PC-3 (cell line): Measurements from ENCODE around the gene CCDC192. TPM values are rescaled to one million over a fixed set of nuclear protein-coding genes. Genes with fewer than 3 reads are reported as not detected.

Experiments
- ATAC-seq: fragments of 200-7000 bp; cut with Tn5 transposase; 2 replicates; pipeline ENCODE4 v1.9.1; 2020; ENCODE audit warnings: mild to moderate bottlenecking, moderate library complexity
- BruUV-seq: library from RNA; stranded (reverse); fragments of 400-500 nt; replicated peaks from 2 replicates; lab custom pipeline; 2021; lab: Mats Ljungman, UMichigan
- CTCF ChIA-PET: fragments of 300-600 bp; sonication (Branson Sonifier 250); formaldehyde crosslinking; loops from one replicate; lab custom pipeline; 2022; ENCODE audit warnings: antibody characterized with exemption; lab: Charles Lee
- POLR2A ChIA-PET: fragments of 300-600 bp; sonication (Branson Sonifier 250); formaldehyde crosslinking; loops from one replicate; lab custom pipeline; 2022; ENCODE audit warnings: antibody characterized with exemption; ENCODE audit not compliant: unreplicated experiment; lab: Charles Lee
- DNase-seq: peaks from one replicate; pipeline ENCODE4 v3.0.0-alpha.2; 2015
- H2AFZ ChIP-seq: fragments of 300-600 bp; sonication (generic); 2 replicates; pipeline ENCODE4 v1.6.0; 2016; ENCODE audit warnings: antibody characterized with exemption, low read length
- H3F3A ChIP-seq: fragments of 300-600 bp; sonication (generic); one replicate; pipeline ENCODE4 v1.6.0; 2017; ENCODE audit warnings: antibody characterized with exemption, low read length, control low read depth, mild to moderate bottlenecking; ENCODE audit not compliant: unreplicated experiment
- H3K27ac ChIP-seq: fragments of 300-600 bp; sonication (generic); 2 replicates; pipeline ENCODE4 v1.5.1; 2016; ENCODE audit warnings: mild to moderate bottlenecking, low read length
- H3K27me3 ChIP-seq: fragments of 300-600 bp; sonication (generic); 2 replicates; pipeline ENCODE4 v1.6.1; 2016; ENCODE audit warnings: low read length, mixed read lengths
- H3K36me3 ChIP-seq: fragments of 300-600 bp; sonication (generic); 2 replicates; pipeline ENCODE4 v1.6.1; 2016; ENCODE audit warnings: low read depth, mixed run types, low read length, mixed read lengths
- H3K4me1 ChIP-seq: fragments of 300-600 bp; sonication (generic); 2 replicates; pipeline ENCODE4 v1.5.1; 2016; ENCODE audit warnings: low read length; ENCODE audit not compliant: insufficient read depth
- H3K4me2 ChIP-seq: fragments of 300-600 bp; sonication (generic); 2 replicates; pipeline ENCODE4 v1.6.0; 2016; ENCODE audit warnings: low read length
- H3K4me3 ChIP-seq: fragments of 300-600 bp; sonication (generic); 2 replicates; pipeline ENCODE4 v1.5.1; 2016; ENCODE audit warnings: mild to moderate bottlenecking, low read length, mixed read lengths
- H3K79me2 ChIP-seq: fragments of 300-600 bp; sonication (generic); 2 replicates; pipeline ENCODE4 v1.6.1; 2017; ENCODE audit warnings: low read length, mixed read lengths
- H3K9ac ChIP-seq: fragments of 300-600 bp; sonication (generic); 2 replicates; pipeline ENCODE4 v1.6.0; 2016; ENCODE audit warnings: mild to moderate bottlenecking, low read length
- H3K9me2 ChIP-seq: fragments of 300-600 bp; sonication (generic); replicated peaks from 2 replicates; pipeline ENCODE4 v1.6.1; 2016; ENCODE audit warnings: mixed run types, low read length, mixed read lengths
- H3K9me3 ChIP-seq: fragments of 300-600 bp; sonication (generic); 2 replicates; pipeline ENCODE4 v1.6.1; 2016; ENCODE audit warnings: low read length, mixed read lengths
- H4K20me1 ChIP-seq: fragments of 300-600 bp; sonication (generic); 2 replicates; pipeline ENCODE4 v1.6.1; 2016; ENCODE audit warnings: low read length, mixed read lengths
- EZH2 ChIP-seq: fragments of 300-600 bp; sonication (generic); IDR thresholded peaks from one replicate; pipeline ENCODE4 v1.6.1; 2017; ENCODE audit warnings: antibody characterized with exemption, mild to moderate bottlenecking, low read length; ENCODE audit not compliant: unreplicated experiment
- EZH2phosphoT487 ChIP-seq: fragments of 300-600 bp; sonication (generic); IDR thresholded peaks from 2 replicates; pipeline ENCODE4 v1.6.1; 2018; ENCODE audit warnings: mild to moderate bottlenecking, antibody characterized with exemption, low read length, borderline replicate concordance
- intact Hi-C: fragments of 100-400 bp; cut with micrococcal nuclease; formaldehyde crosslinking; loops from 2 replicates; pipeline ENCODE4 v1.9.0; 2023
- total RNA-seq: library from RNA; depleted of rRNA; stranded (reverse); fragments of >200 nt; gene quantifications from 2 replicates; pipeline ENCODE4 v1.2.3, GENCODE V29; 2014
- TF ChIP-seq, protein P1 (sequence below): fragments of 300-600 bp; sonication (generic); conservative IDR thresholded peaks from 2 replicates; pipeline ENCODE4 v1.5.1; 2017; ENCODE audit warnings: antibody characterized with exemption, low read depth, mild to moderate bottlenecking, low read length

Gene CCDC192
- total RNA-seq, 1 experiment from 2014 or later = not detected

DNA sequence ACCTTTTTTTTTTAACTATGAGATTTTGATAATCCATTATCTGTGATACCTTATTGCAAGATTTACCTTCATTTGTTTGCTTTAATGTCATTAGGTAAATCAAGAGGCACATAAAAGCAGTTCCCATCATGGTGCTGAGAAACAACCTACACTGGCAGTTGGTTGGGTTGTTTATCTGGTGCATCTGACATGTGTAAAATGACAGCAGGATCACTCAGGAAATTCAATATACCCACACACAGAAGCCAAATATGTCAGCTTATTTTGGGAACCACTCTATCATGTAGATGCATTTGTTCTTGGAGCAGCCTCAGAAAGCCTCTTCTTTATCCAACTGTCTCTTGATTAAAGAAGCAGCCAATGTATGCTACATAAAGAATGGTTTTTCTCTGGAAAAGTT lies 7.8 kb upstream of the CCDC192 start:
- Histone ChIP-seq H3K27me3 (peaks cover 72% of the 10 kb centered on the region), H2AFZ (no peak overlapping the region), H3K9me2 (no peaks in the 10 kb centered on the region), H3K36me3 (no peaks in the 10 kb centered on the region), H3K9ac (no peak overlapping the region), H4K20me1 (no peaks in the 10 kb centered on the region), H3K79me2 (no peaks in the 10 kb centered on the region), H3F3A (no peaks in the 10 kb centered on the region), H3K4me2 (no peak overlapping the region), H3K9me3 (no peaks in the 10 kb centered on the region), H3K27ac (no peak overlapping the region), H3K4me1 (peaks cover 7% of the 10 kb centered on the region), H3K4me3 (no peak overlapping the region)
- TF ChIP-seq, protein P1, sequence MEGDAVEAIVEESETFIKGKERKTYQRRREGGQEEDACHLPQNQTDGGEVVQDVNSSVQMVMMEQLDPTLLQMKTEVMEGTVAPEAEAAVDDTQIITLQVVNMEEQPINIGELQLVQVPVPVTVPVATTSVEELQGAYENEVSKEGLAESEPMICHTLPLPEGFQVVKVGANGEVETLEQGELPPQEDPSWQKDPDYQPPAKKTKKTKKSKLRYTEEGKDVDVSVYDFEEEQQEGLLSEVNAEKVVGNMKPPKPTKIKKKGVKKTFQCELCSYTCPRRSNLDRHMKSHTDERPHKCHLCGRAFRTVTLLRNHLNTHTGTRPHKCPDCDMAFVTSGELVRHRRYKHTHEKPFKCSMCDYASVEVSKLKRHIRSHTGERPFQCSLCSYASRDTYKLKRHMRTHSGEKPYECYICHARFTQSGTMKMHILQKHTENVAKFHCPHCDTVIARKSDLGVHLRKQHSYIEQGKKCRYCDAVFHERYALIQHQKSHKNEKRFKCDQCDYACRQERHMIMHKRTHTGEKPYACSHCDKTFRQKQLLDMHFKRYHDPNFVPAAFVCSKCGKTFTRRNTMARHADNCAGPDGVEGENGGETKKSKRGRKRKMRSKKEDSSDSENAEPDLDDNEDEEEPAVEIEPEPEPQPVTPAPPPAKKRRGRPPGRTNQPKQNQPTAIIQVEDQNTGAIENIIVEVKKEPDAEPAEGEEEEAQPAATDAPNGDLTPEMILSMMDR = no peak
- TF ChIP-seq EZH2phosphoT487 (no peak), EZH2 (no peak)
- ATAC-seq = no peak
- ChIA-PET POLR2A (no interaction called here), CTCF (no interaction called here)
- intact Hi-C loops = no loop called here
- BruUV-seq = no TSS peak
- DNase-seq = no peak

DNA sequence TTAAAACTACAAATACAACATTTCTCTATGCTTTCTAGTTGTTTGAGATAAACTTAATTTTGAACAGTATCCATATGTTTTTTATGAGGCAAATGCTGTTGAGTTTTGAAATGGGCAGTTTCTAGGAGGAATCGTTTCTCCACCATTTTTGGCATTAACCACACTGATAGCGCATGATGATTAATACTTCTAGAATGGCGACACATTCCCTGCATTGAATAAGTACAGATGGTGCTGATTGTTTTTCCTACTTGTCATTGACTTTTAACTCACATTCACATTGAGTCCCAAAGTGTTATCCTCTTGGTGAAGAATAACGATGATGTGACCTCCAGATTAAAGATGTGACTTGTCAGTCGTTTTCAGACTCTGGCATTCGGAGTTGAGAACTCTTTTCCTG lies 6.5 kb upstream of the CCDC192 start:
- CTCF ChIA-PET = no interaction called here
- POLR2A ChIA-PET = no interaction called here
- Histone ChIP-seq H3K4me1 (peaks cover 7% of the 10 kb centered on the region), H3K4me3 (no peak overlapping the region), H3K27me3 (peaks cover 82% of the 10 kb centered on the region), H3K9me2 (no peaks in the 10 kb centered on the region), H3K79me2 (no peaks in the 10 kb centered on the region), H3K27ac (no peak overlapping the region), H3K9ac (no peak overlapping the region), H4K20me1 (no peaks in the 10 kb centered on the region), H3K9me3 (no peaks in the 10 kb centered on the region), H3K36me3 (no peaks in the 10 kb centered on the region), H3F3A (no peaks in the 10 kb centered on the region), H2AFZ (no peak overlapping the region), H3K4me2 (no peak overlapping the region)
- no peak for ATAC-seq
- TF ChIP-seq, protein P1 = no peak
- TF ChIP-seq EZH2 (no peak), EZH2phosphoT487 (no peak)
- intact Hi-C loops = no loop called here
- BruUV-seq = no TSS peak
- DNase-seq = peak; percentile 5

DNA sequence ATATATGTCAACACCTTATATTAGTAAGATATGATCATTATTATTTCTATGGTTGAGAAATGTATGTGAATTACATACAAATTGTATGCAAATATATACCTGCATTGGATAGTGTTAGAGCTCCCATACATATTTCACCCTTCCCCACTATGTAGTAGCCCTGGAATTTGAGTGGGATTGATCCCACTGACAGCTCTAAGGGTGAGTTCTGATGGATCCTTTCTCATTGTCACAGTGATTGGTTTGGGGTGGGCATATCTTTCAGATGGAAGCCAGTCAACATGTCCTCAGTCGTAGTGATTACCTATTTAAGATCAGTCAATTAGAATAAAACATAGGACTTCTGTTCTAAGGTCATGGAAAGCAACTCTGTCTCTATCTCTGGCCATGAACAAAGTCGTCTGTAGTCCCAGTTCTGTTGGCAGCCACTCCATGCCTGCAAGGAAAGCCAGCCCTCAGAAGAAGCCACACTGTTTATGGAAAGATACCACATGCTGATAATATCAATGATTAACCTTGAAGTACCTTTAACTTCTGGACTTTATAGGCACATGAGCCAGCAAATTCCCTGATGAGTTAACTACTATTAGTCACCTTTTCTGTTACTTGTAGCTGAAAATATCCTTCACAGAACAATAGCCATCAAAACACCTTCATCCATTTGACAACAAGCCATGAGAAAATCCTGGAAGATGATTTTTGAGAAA lies 5.1 kb upstream of the CCDC192 start:
- peaks cover 7% of the 10 kb centered on the region for H3K4me1 ChIP-seq
- H3K4me3 ChIP-seq = no peak overlapping the region

More for the DNA sequence above, 5.1 kb upstream of the CCDC192 start:
- no peaks in the 10 kb centered on the region for H3K9me2 ChIP-seq
- H3K79me2 ChIP-seq = no peaks in the 10 kb centered on the region
- H4K20me1 ChIP-seq = no peaks in the 10 kb centered on the region
- no peak overlapping the region for H3K27ac ChIP-seq
- H3K9me3 ChIP-seq = no peaks in the 10 kb centered on the region
- TF ChIP-seq EZH2 (no peak), EZH2phosphoT487 (no peak)
- TF ChIP-seq, protein P1 = no peak
- ChIA-PET CTCF (no interaction called here), POLR2A (no interaction called here)
- ATAC-seq (peak; percentile 61), DNase-seq (peak; percentile 70)
- H3K27me3 ChIP-seq = peaks cover 77% of the 10 kb centered on the region
- intact Hi-C loops = no loop called here
- H3K36me3 ChIP-seq = no peaks in the 10 kb centered on the region
- no TSS peak for BruUV-seq
- no peak overlapping the region for H3K4me2 ChIP-seq
- no peak overlapping the region for H2AFZ ChIP-seq
- H3K9ac ChIP-seq = no peak overlapping the region
- no peaks in the 10 kb centered on the region for H3F3A ChIP-seq
